CD4-positive, alpha-beta T cell (primary cell): Measurements from ENCODE around the gene PKIB. TPM values are rescaled to one million over a fixed set of nuclear protein-coding genes. Genes with fewer than 3 reads are reported as not detected.

ENCODE experiments used
- ATAC-seq: fragments of 200-7000 bp; cut with Tn5 transposase; one replicate; pipeline ENCODE4 v1.10.0; 2022; ENCODE audit warnings: mild to moderate bottlenecking; ENCODE audit not compliant: poor library complexity
- CTCF ChIA-PET: fragments of 350-600 bp; sonication (Branson Sonifier 250); formaldehyde crosslinking; loops from one replicate; lab custom pipeline; 2021; ENCODE audit warnings: antibody characterized with exemption, inconsistent platforms; lab: Charles Lee
- POLR2A ChIA-PET: fragments of 350-600 bp; sonication (Branson Sonifier 250); formaldehyde crosslinking; loops from one replicate; lab custom pipeline; 2021; ENCODE audit warnings: antibody characterized with exemption, inconsistent platforms; lab: Charles Lee
- DNase-seq, 14 experiments: peaks; one replicate each; pipeline ENCODE4 v3.0.0-alpha.2; 2013 to 2020; ENCODE audit warnings: mixed read lengths in 2 of 14
- H3K27ac ChIP-seq, 2 donors: one replicate each; pipeline versions ENCODE4 v1.5.1 to v1.7.0; 2013; ENCODE audit warnings: low read length in 2 of 2, low read depth in 1 of 2, mild to moderate bottlenecking in 1 of 2
- H3K27me3 ChIP-seq, 2 experiments: 1 replicate in 1 of 2; 2 replicates in 1 of 2; pipeline versions ENCODE4 v1.6.1 to v1.7.0; 2013; ENCODE audit warnings: low read length in 2 of 2, control low read depth in 1 of 2, mild to moderate bottlenecking in 1 of 2, moderate library complexity in 1 of 2; ENCODE audit not compliant: insufficient read depth in 2 of 2, control insufficient read depth in 1 of 2
- H3K36me3 ChIP-seq: one replicate; pipeline ENCODE4 v1.6.1; 2013; ENCODE audit warnings: low read length, control low read depth; ENCODE audit not compliant: insufficient read depth
- H3K4me1 ChIP-seq: one replicate; pipeline ENCODE4 v1.6.1; 2013; ENCODE audit warnings: low read length, control low read depth; ENCODE audit not compliant: insufficient read depth
- H3K4me3 ChIP-seq: one replicate; pipeline ENCODE4 v1.5.1; 2013; ENCODE audit warnings: mild to moderate bottlenecking, low read length, moderate library complexity
- H3K9me3 ChIP-seq, 2 experiments: 1 replicate in 1 of 2; 2 replicates in 1 of 2; pipeline versions ENCODE4 v1.6.1 to v1.7.0; 2013; ENCODE audit warnings: low read length in 2 of 2, mild to moderate bottlenecking in 2 of 2, control low read depth in 1 of 2, moderate library complexity in 1 of 2; ENCODE audit not compliant: control insufficient read depth in 1 of 2, insufficient read depth in 1 of 2
- H3K27ac Mint-ChIP-seq: one replicate; pipeline ENCODE4 v1.8.0; 2020; ENCODE audit warnings: mixed read lengths
- H3K27me3 Mint-ChIP-seq: one replicate; pipeline ENCODE4 v1.8.0; 2021; ENCODE audit warnings: mixed read lengths
- H3K36me3 Mint-ChIP-seq: one replicate; pipeline ENCODE4 v1.8.0; 2021; ENCODE audit warnings: low read depth, mixed read lengths
- H3K4me1 Mint-ChIP-seq: one replicate; pipeline ENCODE4 v1.8.0; 2021; ENCODE audit warnings: low read depth, mixed read lengths
- H3K4me3 Mint-ChIP-seq: one replicate; pipeline ENCODE4 v1.8.0; 2020; ENCODE audit warnings: mild to moderate bottlenecking, mixed read lengths
- H3K9me3 Mint-ChIP-seq: one replicate; pipeline ENCODE4 v1.8.0; 2020; ENCODE audit warnings: mixed read lengths
- CTCF ChIP-seq: fragments of 200-600 bp; IDR thresholded peaks from one replicate; pipeline ENCODE4 v1.8.0; 2022; ENCODE audit warnings: antibody characterized with exemption, mild to moderate bottlenecking
- intact Hi-C, 2 experiments: fragments of 100-400 bp; cut with DNase I in 1 of 2; cut with micrococcal nuclease in 1 of 2; formaldehyde crosslinking; loops; one replicate each; pipeline versions ENCODE4 v1.15.1 to v1.9.0; 2023 to 2025; cut with DNase I, micrococcal nuclease
- total RNA-seq, 174 experiments: library from RNA in 2 of 174; stranded (reverse) in 2 of 174; gene quantifications; one replicate each; pipeline ENCODE4 v1.2.3 and lab custom pipeline; 2021 to 2026

PKIB gene
- total RNA-seq, 2 experiments from 2014 or later = 0.47 to 1.1 TPM

GRCh38 chr6:122620428-122620827, 10.2 kb downstream of the PKIB start:
- H3K9me3 ChIP-seq = no peaks in the 10 kb centered on the region
- no peaks in the 10 kb centered on the region for H3K4me1 ChIP-seq
- intact Hi-C loops = no loop called here
- no peaks in the 10 kb centered on the region for H3K27me3 ChIP-seq
- H3K27ac ChIP-seq = no peak overlapping the region
- Mint-ChIP-seq H3K27ac (no peak overlapping the region), H3K36me3 (no peaks in the 10 kb centered on the region), H3K9me3 (no peaks in the 10 kb centered on the region), H3K4me1 (no peaks in the 10 kb centered on the region), H3K27me3 (peaks cover 31% of the 10 kb centered on the region), H3K4me3 (no peak overlapping the region)
- no peak for TF ChIP-seq CTCF
- ATAC-seq = no peak
- POLR2A ChIA-PET = no interaction called here
- CTCF ChIA-PET = no interaction called here
- no peaks in the 10 kb centered on the region for H3K36me3 ChIP-seq
- H3K4me3 ChIP-seq = no peak overlapping the region
- DNase-seq = no peak

- Histone ChIP-seq H3K4me1 (no peaks in the 10 kb centered on the region), H3K36me3 (no peaks in the 10 kb centered on the region), H3K4me3 (no peak overlapping the region), H3K27ac (no peak overlapping the region), H3K27me3 (no peaks in the 10 kb centered on the region), H3K9me3 (no peaks in the 10 kb centered on the region)
- TF ChIP-seq CTCF = no peak
- peaks cover 26% of the 10 kb centered on the region for H3K27me3 Mint-ChIP-seq
- H3K4me3 Mint-ChIP-seq = no peak overlapping the region
- intact Hi-C loops = no loop called here
- H3K36me3 Mint-ChIP-seq = no peaks in the 10 kb centered on the region
- ATAC-seq (no peak), DNase-seq (no peak)
- CTCF ChIA-PET = no interaction called here
- POLR2A ChIA-PET = no interaction called here
- H3K9me3 Mint-ChIP-seq = no peaks in the 10 kb centered on the region
- H3K27ac Mint-ChIP-seq = no peak overlapping the region
- H3K4me1 Mint-ChIP-seq = no peaks in the 10 kb centered on the region
These were observed 10.7 kb downstream of the PKIB start for GRCh38 chr6:122620902-122621301.

GRCh38 chr6:122621638-122622037, 11.4 kb downstream of the PKIB start:
- Mint-ChIP-seq H3K4me3 (no peak overlapping the region), H3K27ac (no peak overlapping the region), H3K4me1 (no peaks in the 10 kb centered on the region), H3K9me3 (no peaks in the 10 kb centered on the region), H3K36me3 (no peaks in the 10 kb centered on the region), H3K27me3 (peaks cover 20% of the 10 kb centered on the region)
- ChIA-PET POLR2A (no interaction called here), CTCF (no interaction called here)
- ATAC-seq = no peak
- H3K9me3 ChIP-seq = no peaks in the 10 kb centered on the region
- no peak for TF ChIP-seq CTCF
- no peak overlapping the region for H3K4me3 ChIP-seq
- intact Hi-C loops = no loop called here
- no peaks in the 10 kb centered on the region for H3K4me1 ChIP-seq
- DNase-seq = no peak
- no peak overlapping the region for H3K27ac ChIP-seq
- no peaks in the 10 kb centered on the region for H3K27me3 ChIP-seq
- no peaks in the 10 kb centered on the region for H3K36me3 ChIP-seq
